ENCODE measurements around the gene WDR82.

Gene WDR82

GRCh38 chr3:52250122-52250521, 28.3 kb downstream of the WDR82 start:
- no peak overlapping the region for H2AFZ ChIP-seq (ENCODE audit: low read length)
- H3K36me3 ChIP-seq (ENCODE audit: insufficient read depth, low read length), result peaks cover 12% of the 10 kb centered on the region; the same call in 1 of the 2 replicates
- H3K9me3 ChIP-seq (ENCODE audit: insufficient read depth, low read depth, low read length), result no peaks in the 10 kb centered on the region
- H3K9me2 ChIP-seq (replicated peaks; ENCODE audit: low read depth, low read length), result no peaks in the 10 kb centered on the region
- H3K27me3 ChIP-seq (ENCODE audit: insufficient read depth, low read length, poor library complexity, severe bottlenecking), result no peaks in the 10 kb centered on the region
- peaks cover 9% of the 10 kb centered on the region; the same call in 1 of the 2 replicates for H3F3A ChIP-seq (ENCODE audit: low read depth)
- no peak overlapping the region for H3K4me2 ChIP-seq (ENCODE audit: low read depth, low read length, poor library complexity, severe bottlenecking)
- peaks cover 20% of the 10 kb centered on the region for H3K4me1 ChIP-seq (ENCODE audit: insufficient read depth, low read length, poor library complexity, severe bottlenecking)
- peaks cover 11% of the 10 kb centered on the region for H4K20me1 ChIP-seq (ENCODE audit: insufficient read depth, low read length, poor library complexity, severe bottlenecking)
- TF ChIP-seq CTCF (conservative IDR thresholded peaks at IDR 0.05; ENCODE audit: low read length) (no peak), EZH2phosphoT487 (IDR thresholded peaks at IDR 0.05; ENCODE audit: borderline replicate concordance) (no peak)
- H3K4me3 ChIP-seq (ENCODE audit: low read length, poor library complexity, severe bottlenecking), result no peak overlapping the region
- peaks cover 6% of the 10 kb centered on the region; the same call in 1 of the 2 replicates for H3K79me2 ChIP-seq (ENCODE audit: insufficient read depth, low read length)
- no peak overlapping the region for H3K9ac ChIP-seq (ENCODE audit: low read depth, low read length, poor library complexity, severe bottlenecking)

- peaks cover 6% of the 10 kb centered on the region; the same call in 1 of the 2 replicates for H3K79me2 ChIP-seq (ENCODE audit: insufficient read depth, low read length)
- TF ChIP-seq CTCF (conservative IDR thresholded peaks at IDR 0.05; ENCODE audit: low read length) (no peak), EZH2phosphoT487 (IDR thresholded peaks at IDR 0.05; ENCODE audit: borderline replicate concordance) (no peak)
- H4K20me1 ChIP-seq (ENCODE audit: insufficient read depth, low read length, poor library complexity, severe bottlenecking), result peaks cover 11% of the 10 kb centered on the region
- peaks cover 10% of the 10 kb centered on the region; the same call in 1 of the 2 replicates for H3K36me3 ChIP-seq (ENCODE audit: insufficient read depth, low read length)
- no peak overlapping the region for H3K4me2 ChIP-seq (ENCODE audit: low read depth, low read length, poor library complexity, severe bottlenecking)
- peaks cover 20% of the 10 kb centered on the region for H3K4me1 ChIP-seq (ENCODE audit: insufficient read depth, low read length, poor library complexity, severe bottlenecking)
- no peak overlapping the region for H2AFZ ChIP-seq (ENCODE audit: low read length)
- H3K4me3 ChIP-seq (ENCODE audit: low read length, poor library complexity, severe bottlenecking), result no peak overlapping the region
- H3K9ac ChIP-seq (ENCODE audit: low read depth, low read length, poor library complexity, severe bottlenecking), result no peak overlapping the region
- no peaks in the 10 kb centered on the region for H3K9me2 ChIP-seq (replicated peaks; ENCODE audit: low read depth, low read length)
- H3F3A ChIP-seq (ENCODE audit: low read depth), result peaks cover 9% of the 10 kb centered on the region; the same call in 1 of the 2 replicates
- no peaks in the 10 kb centered on the region for H3K9me3 ChIP-seq (ENCODE audit: insufficient read depth, low read depth, low read length)
- no peaks in the 10 kb centered on the region for H3K27me3 ChIP-seq (ENCODE audit: insufficient read depth, low read length, poor library complexity, severe bottlenecking)
These were observed 28.8 kb downstream of the WDR82 start for GRCh38 chr3:52249683-52250082.

DNA sequence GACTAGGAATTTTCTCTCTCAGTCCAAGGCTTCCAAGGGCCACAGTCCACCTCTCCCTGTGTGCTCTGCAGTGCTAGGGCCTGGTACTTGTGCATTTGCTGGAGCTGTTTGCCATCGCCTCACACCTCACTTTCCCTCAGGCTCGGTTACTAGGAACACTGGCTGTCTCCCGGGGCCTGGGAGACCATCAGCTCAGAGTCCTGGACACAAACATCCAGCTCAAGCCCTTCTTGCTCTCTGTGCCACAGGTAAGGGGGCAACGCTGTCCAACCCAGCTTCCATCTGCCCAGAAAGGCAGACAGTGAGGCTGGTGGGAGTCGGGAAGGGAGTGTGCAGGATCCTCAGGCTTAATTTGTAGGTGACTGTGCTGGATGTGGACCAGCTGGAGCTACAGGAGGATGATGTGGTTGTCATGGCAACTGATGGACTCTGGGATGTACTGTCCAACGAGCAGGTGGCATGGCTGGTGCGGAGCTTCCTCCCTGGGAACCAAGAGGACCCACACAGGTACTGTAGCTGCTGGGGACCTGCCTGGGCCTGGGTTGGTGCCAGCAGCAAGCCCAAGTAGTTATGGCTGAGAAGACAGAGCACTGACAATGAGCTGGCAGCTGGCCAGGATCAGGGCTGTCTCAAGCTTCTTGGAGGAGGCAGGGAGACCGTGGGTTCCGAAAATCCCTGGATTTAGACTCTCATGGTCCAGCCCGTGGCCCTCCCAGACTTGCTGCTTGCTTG, 29.5 kb downstream of the WDR82 start:
- H3K79me2 ChIP-seq (ENCODE audit: insufficient read depth, low read length), result peaks cover 6% of the 10 kb centered on the region; the same call in 1 of the 2 replicates
- no peaks in the 10 kb centered on the region for H3K9me2 ChIP-seq (replicated peaks; ENCODE audit: low read depth, low read length)
- H3K4me2 ChIP-seq (ENCODE audit: low read depth, low read length, poor library complexity, severe bottlenecking), result no peak overlapping the region
- no peak overlapping the region for H3K9ac ChIP-seq (ENCODE audit: low read depth, low read length, poor library complexity, severe bottlenecking)
- TF ChIP-seq EZH2phosphoT487 (IDR thresholded peaks at IDR 0.05; ENCODE audit: borderline replicate concordance), result no peak
- no peak for TF ChIP-seq CTCF (conservative IDR thresholded peaks at IDR 0.05; ENCODE audit: low read length)
- peaks cover 6% of the 10 kb centered on the region; the same call in 1 of the 2 replicates for H3F3A ChIP-seq (ENCODE audit: low read depth)
- no peak overlapping the region for H2AFZ ChIP-seq (ENCODE audit: low read length)
- no peak overlapping the region for H3K4me3 ChIP-seq (ENCODE audit: low read length, poor library complexity, severe bottlenecking)
- peaks cover 6% of the 10 kb centered on the region; the same call in 1 of the 2 replicates for H3K36me3 ChIP-seq (ENCODE audit: insufficient read depth, low read length)
- peaks cover 14% of the 10 kb centered on the region for H3K4me1 ChIP-seq (ENCODE audit: insufficient read depth, low read length, poor library complexity, severe bottlenecking)
- H3K27me3 ChIP-seq (ENCODE audit: insufficient read depth, low read length, poor library complexity, severe bottlenecking), result no peaks in the 10 kb centered on the region
- H3K9me3 ChIP-seq (ENCODE audit: insufficient read depth, low read depth, low read length), result no peaks in the 10 kb centered on the region
- H4K20me1 ChIP-seq (ENCODE audit: insufficient read depth, low read length, poor library complexity, severe bottlenecking), result peaks cover 4% of the 10 kb centered on the region
